ENCODE measurements around the gene NOL9.

- TF ChIP-seq CTCF (IDR thresholded peaks at IDR 0.05) (no peak), POLR2A (IDR thresholded peaks at IDR 0.05) (no peak)
These were observed 52.1 kb downstream of the NOL9 start for GRCh38 chr1:6502000-6502891.
